ENCODE data around the gene TMEM94.

- TF ChIP-seq CTCF (IDR thresholded peaks at IDR 0.05) = no peak
- TF ChIP-seq POLR2A (IDR thresholded peaks at IDR 0.05) = no peak
- TF ChIP-seq POLR2AphosphoS5 (IDR thresholded peaks at IDR 0.05; ENCODE audit: insufficient read depth in 1 of 2, low read depth in 1 of 2) = no peak
Observed at GRCh38 chr17:75473246-75473645, 16.8 kb downstream of the TMEM94 start.

Measured in vagina (tissue), 2 donors.